ENCODE data around the gene SORT1. TPM values are rescaled to one million over a fixed set of nuclear protein-coding genes. Genes with fewer than 3 reads are reported as not detected.

SORT1 gene
- total and polyA plus RNA-seq, 2 of the 4 experiments (the other 2 are of a cell fraction): 15.8 to 16.7 TPM

DNA sequence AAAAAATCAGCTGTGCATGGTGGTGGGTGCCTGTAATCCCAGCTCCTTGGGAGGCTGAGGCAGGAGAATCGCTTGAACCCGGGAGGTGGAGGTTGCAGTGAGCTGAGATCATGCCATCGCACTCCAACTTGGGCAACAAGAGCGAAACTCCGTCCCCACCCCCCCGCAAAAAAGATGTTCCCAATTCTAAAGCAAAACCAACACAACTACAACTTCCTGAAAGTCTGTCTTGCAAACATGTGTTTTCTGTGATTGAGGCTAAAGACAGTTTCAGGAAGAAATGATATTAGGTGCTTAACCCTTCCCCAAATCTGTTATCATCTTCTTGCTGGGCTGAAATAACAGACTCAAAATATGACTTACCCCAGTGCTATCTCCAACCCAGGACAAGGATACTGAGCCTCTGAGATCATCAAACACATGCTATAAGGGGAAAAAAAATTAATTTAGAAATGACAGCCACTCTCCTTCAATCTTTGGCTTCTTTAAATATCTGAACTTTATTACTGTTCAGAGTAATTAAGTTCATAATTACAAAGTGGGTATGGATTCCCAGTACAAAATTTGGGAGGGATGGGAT is 28.5 kb downstream of the SORT1 start (continued):
- TF ChIP-seq, protein P1, sequence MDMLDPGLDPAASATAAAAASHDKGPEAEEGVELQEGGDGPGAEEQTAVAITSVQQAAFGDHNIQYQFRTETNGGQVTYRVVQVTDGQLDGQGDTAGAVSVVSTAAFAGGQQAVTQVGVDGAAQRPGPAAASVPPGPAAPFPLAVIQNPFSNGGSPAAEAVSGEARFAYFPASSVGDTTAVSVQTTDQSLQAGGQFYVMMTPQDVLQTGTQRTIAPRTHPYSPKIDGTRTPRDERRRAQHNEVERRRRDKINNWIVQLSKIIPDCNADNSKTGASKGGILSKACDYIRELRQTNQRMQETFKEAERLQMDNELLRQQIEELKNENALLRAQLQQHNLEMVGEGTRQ (IDR thresholded peaks at IDR 0.05; ENCODE audit: low read depth, low read length): no peak
- TF ChIP-seq, protein P2, sequence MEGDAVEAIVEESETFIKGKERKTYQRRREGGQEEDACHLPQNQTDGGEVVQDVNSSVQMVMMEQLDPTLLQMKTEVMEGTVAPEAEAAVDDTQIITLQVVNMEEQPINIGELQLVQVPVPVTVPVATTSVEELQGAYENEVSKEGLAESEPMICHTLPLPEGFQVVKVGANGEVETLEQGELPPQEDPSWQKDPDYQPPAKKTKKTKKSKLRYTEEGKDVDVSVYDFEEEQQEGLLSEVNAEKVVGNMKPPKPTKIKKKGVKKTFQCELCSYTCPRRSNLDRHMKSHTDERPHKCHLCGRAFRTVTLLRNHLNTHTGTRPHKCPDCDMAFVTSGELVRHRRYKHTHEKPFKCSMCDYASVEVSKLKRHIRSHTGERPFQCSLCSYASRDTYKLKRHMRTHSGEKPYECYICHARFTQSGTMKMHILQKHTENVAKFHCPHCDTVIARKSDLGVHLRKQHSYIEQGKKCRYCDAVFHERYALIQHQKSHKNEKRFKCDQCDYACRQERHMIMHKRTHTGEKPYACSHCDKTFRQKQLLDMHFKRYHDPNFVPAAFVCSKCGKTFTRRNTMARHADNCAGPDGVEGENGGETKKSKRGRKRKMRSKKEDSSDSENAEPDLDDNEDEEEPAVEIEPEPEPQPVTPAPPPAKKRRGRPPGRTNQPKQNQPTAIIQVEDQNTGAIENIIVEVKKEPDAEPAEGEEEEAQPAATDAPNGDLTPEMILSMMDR (conservative IDR thresholded peaks at IDR 0.05; ENCODE audit: low read depth, low read length): no peak
- no peak for TF ChIP-seq MXI1 (IDR thresholded peaks at IDR 0.05; ENCODE audit: borderline replicate concordance, low read depth, low read length)
